Measurements from ENCODE around the gene ARMC9. TPM values are rescaled to one million over a fixed set of nuclear protein-coding genes. Genes with fewer than 3 reads are reported as not detected.

Gene ARMC9
- total and polyA plus RNA-seq, 2 of the 13 experiments (the other 11 are each of a cell fraction or from before 2014, with no cell fraction given) = 9.1 to 12.8 TPM

- no peak for TF ChIP-seq SOX13 (IDR thresholded peaks at IDR 0.05)
- TF ChIP-seq SOX13 (CRISPR knock-in tag; conservative IDR thresholded peaks at IDR 0.05 in 1 of 2, IDR thresholded peaks at IDR 0.05 in 1 of 2) = peak in 1 of 2 experiments; percentile 14; a peak in 1 of 4 replicates
- no peak for TF ChIP-seq ZMYM2 (CRISPR knock-in tag; IDR thresholded peaks at IDR 0.05)
- TF ChIP-seq NCOA2 (CRISPR knock-in tag; IDR thresholded peaks at IDR 0.05) = no peak
- TF ChIP-seq ONECUT2 (CRISPR knock-in tag; IDR thresholded peaks at IDR 0.05) = no peak
- peak; percentile 88; the same call in 1 of the 2 replicates for TF ChIP-seq GTF3A (CRISPR knock-in tag; conservative IDR thresholded peaks at IDR 0.05)
- TF ChIP-seq ZBTB26 (CRISPR knock-in tag; IDR thresholded peaks at IDR 0.05; ENCODE audit: borderline replicate concordance) = no peak
- no peak; the same call in 1 of the 2 replicates for TF ChIP-seq RBAK (CRISPR knock-in tag; IDR thresholded peaks at IDR 0.05)
- no peak for TF ChIP-seq ZBTB4 (CRISPR knock-in tag; IDR thresholded peaks at IDR 0.05; ENCODE audit: borderline replicate concordance)
- TF ChIP-seq ZNF280B (CRISPR knock-in tag; IDR thresholded peaks at IDR 0.05; ENCODE audit: borderline replicate concordance) = peak; percentile 0; the same call in 1 of the 2 replicates
- TF ChIP-seq ZNF747 (CRISPR knock-in tag; IDR thresholded peaks at IDR 0.05; ENCODE audit: borderline replicate concordance) = peak; percentile 95
- TF ChIP-seq ZKSCAN1 (IDR thresholded peaks at IDR 0.05; ENCODE audit: low read length) = no peak
- TF ChIP-seq MZF1 (CRISPR knock-in tag; IDR thresholded peaks at IDR 0.05; ENCODE audit: borderline replicate concordance) = no peak
- no peak for TF ChIP-seq POLR2AphosphoS2 (IDR thresholded peaks at IDR 0.05; ENCODE audit: low read depth, low read length)
- TF ChIP-seq AGO1 (IDR thresholded peaks at IDR 0.05; ENCODE audit: low read depth, low read length, poor library complexity, severe bottlenecking) = peak; percentile 22
- TF ChIP-seq PCBP2 (optimal IDR thresholded peaks at IDR 0.05; ENCODE audit: low read depth, low read length, poor library complexity, severe bottlenecking) = no peak
- no peak; the same call in 1 of the 2 replicates for TF ChIP-seq ZBTB1 (CRISPR knock-in tag; IDR thresholded peaks at IDR 0.05; ENCODE audit: borderline replicate concordance)
Measured at GRCh38 chr2:231198291-231199173, at the start of gene ARMC9 (continued).

Data from HepG2 (cell line).